A673 (cell line): ENCODE measurements around the gene RAB3B. TPM values are rescaled to one million over a fixed set of nuclear protein-coding genes. Genes with fewer than 3 reads are reported as not detected.

Experiments
- BruUV-seq: library from RNA; stranded (reverse); fragments of 400-500 nt; replicated peaks from 2 replicates; lab custom pipeline; 2021; lab: Mats Ljungman, UMichigan
- CTCF ChIA-PET: fragments of 300-600 bp; sonication (Branson Sonifier 250); formaldehyde crosslinking; loops from one replicate; lab custom pipeline; 2022; ENCODE audit warnings: antibody characterized with exemption; lab: Charles Lee
- POLR2A ChIA-PET: fragments of 300-600 bp; sonication (Branson Sonifier 250); formaldehyde crosslinking; loops from one replicate; lab custom pipeline; 2022; ENCODE audit warnings: antibody characterized with exemption; ENCODE audit not compliant: low non-redundant PET; lab: Charles Lee
- DNase-seq: peaks from one replicate; pipeline ENCODE4 v3.0.0-alpha.2; 2015; ENCODE audit warnings: low spot score
- H3K27ac ChIP-seq: fragments of 200-600 bp; sonication (generic); 2 replicates; pipeline ENCODE4 v1.5.1; 2016; ENCODE audit warnings: mixed run types, low read depth, mild to moderate bottlenecking, mixed read lengths, antibody characterized with exemption, low read length; ENCODE audit not compliant: poor library complexity, severe bottlenecking
- H3K27me3 ChIP-seq: fragments of 200-600 bp; sonication (generic); replicated peaks from 2 replicates; pipeline ENCODE4 v1.6.1; 2017; ENCODE audit warnings: mixed run types, low read depth, mild to moderate bottlenecking, mixed read lengths, antibody characterized with exemption, low read length; ENCODE audit not compliant: insufficient read depth, poor library complexity
- H3K36me3 ChIP-seq: fragments of 200-600 bp; sonication (generic); 2 replicates; pipeline ENCODE4 v1.6.1; 2016; ENCODE audit warnings: mixed run types, mild to moderate bottlenecking, mixed read lengths, antibody characterized with exemption, low read length; ENCODE audit not compliant: insufficient read depth, poor library complexity, severe bottlenecking
- H3K4me1 ChIP-seq: fragments of 200-600 bp; sonication (generic); 2 replicates; pipeline ENCODE4 v1.6.1; 2017; ENCODE audit warnings: mixed run types, mild to moderate bottlenecking, mixed read lengths, antibody characterized with exemption, low read length; ENCODE audit not compliant: insufficient read depth, poor library complexity, severe bottlenecking
- H3K4me3 ChIP-seq: fragments of 200-600 bp; sonication (generic); 2 replicates; pipeline ENCODE4 v1.5.1; 2016; ENCODE audit warnings: low read depth, mixed run types, mild to moderate bottlenecking, mixed read lengths, low read length; ENCODE audit not compliant: poor library complexity, severe bottlenecking
- H3K9me3 ChIP-seq: fragments of 200-600 bp; sonication (generic); 2 replicates; pipeline ENCODE4 v1.6.1; 2016; ENCODE audit warnings: mixed run types, low read depth, mild to moderate bottlenecking, mixed read lengths, antibody characterized with exemption, low read length; ENCODE audit not compliant: poor library complexity, severe bottlenecking
- EZH2 ChIP-seq: fragments of 200-600 bp; sonication (generic); IDR thresholded peaks from 2 replicates; pipeline ENCODE4 v1.6.1; 2017; ENCODE audit warnings: borderline replicate concordance, low read depth, mild to moderate bottlenecking, mixed read lengths, antibody characterized with exemption, low read length; ENCODE audit not compliant: poor library complexity, severe bottlenecking
- intact Hi-C: fragments of 100-400 bp; cut with micrococcal nuclease; formaldehyde crosslinking; loops from one replicate; pipeline ENCODE4 v1.10.0; 2022; ENCODE audit not compliant: unreplicated experiment
- total RNA-seq: library from RNA; stranded (reverse); gene quantifications from 2 replicates; pipeline ENCODE4 v1.2.3, GENCODE V29; 2021
- TF ChIP-seq, protein P1 (sequence below): fragments of 300-800, 200-600 bp; sonication (generic); conservative IDR thresholded peaks from 2 replicates; pipeline ENCODE4 v1.5.1; 2017; ENCODE audit warnings: low read depth, mild to moderate bottlenecking, antibody characterized with exemption, low read length, moderate library complexity, mixed read lengths

The RAB3B gene
- total RNA-seq, 1 experiment from 2014 or later = 25.5 TPM

DNA sequence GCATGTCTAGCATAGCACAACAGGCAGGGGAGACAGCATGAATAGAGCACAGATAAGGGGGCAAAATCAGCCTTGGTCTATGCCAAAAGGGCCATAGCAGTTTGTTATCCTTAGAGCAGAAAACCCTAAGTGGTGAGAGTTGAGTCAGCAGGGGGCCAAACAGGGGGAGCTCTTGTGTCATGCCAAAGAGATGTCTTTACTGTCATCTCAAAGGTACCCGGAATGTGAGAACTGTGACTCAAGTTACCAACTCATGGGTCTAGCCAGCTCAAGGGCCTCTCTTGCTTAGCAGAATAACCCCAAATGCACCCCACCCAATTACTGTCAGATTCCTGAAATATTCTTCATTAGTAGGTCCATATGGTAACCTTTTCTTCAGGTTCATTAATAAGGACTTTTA is 66.0 kb downstream of the RAB3B start:
- no peaks in the 10 kb centered on the region for H3K9me3 ChIP-seq
- intact Hi-C loops = no loop called here
- ChIA-PET CTCF (interaction anchor here (0.5 kb wide), 1 partner anchor 17 kb away, joined by 4 read pairs; no protein-coding TSS in a partner anchor), POLR2A (interaction anchor here (0.6 kb wide), 2 partner anchors 12 to 1279 kb away, joined by 4 read pairs; no protein-coding TSS in a partner anchor)
- H3K4me3 ChIP-seq = no peak overlapping the region
- no TSS peak for BruUV-seq
- no peak overlapping the region for H3K27ac ChIP-seq
- DNase-seq = no peak
- H3K4me1 ChIP-seq = peaks cover 29% of the 10 kb centered on the region
- H3K27me3 ChIP-seq = no peaks in the 10 kb centered on the region
- no peaks in the 10 kb centered on the region for H3K36me3 ChIP-seq
- TF ChIP-seq EZH2 = no peak
- TF ChIP-seq, protein P1, sequence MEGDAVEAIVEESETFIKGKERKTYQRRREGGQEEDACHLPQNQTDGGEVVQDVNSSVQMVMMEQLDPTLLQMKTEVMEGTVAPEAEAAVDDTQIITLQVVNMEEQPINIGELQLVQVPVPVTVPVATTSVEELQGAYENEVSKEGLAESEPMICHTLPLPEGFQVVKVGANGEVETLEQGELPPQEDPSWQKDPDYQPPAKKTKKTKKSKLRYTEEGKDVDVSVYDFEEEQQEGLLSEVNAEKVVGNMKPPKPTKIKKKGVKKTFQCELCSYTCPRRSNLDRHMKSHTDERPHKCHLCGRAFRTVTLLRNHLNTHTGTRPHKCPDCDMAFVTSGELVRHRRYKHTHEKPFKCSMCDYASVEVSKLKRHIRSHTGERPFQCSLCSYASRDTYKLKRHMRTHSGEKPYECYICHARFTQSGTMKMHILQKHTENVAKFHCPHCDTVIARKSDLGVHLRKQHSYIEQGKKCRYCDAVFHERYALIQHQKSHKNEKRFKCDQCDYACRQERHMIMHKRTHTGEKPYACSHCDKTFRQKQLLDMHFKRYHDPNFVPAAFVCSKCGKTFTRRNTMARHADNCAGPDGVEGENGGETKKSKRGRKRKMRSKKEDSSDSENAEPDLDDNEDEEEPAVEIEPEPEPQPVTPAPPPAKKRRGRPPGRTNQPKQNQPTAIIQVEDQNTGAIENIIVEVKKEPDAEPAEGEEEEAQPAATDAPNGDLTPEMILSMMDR = no peak

DNA sequence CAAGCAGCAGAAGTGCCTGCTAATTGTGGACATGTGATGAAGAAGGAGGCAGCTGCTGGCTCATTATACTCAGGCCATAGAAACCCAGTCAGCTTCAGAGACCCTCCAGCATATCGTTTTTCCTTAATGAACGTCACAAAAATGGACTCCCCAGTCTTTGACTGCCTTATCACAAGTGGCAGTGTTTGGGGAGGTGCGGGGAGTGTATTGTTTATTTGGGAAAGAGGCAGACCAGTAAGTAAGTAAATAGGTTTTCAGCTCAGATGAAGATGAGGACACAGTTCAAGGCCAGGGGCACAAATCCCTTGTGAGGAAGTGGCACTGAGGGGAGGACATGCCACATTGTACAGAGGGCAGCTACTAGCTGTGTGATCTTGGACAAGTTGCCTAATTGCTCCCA is 68.5 kb downstream of the RAB3B start:
- no peak overlapping the region for H3K27ac ChIP-seq
- peaks cover 45% of the 10 kb centered on the region for H3K4me1 ChIP-seq
- H3K27me3 ChIP-seq = no peaks in the 10 kb centered on the region
- DNase-seq = no peak
- peaks cover 4% of the 10 kb centered on the region for H3K36me3 ChIP-seq
- ChIA-PET POLR2A (no interaction called here), CTCF (no interaction called here)
- H3K9me3 ChIP-seq = no peaks in the 10 kb centered on the region
- no TSS peak for BruUV-seq
- no peak overlapping the region for H3K4me3 ChIP-seq
- no peak for TF ChIP-seq EZH2
- TF ChIP-seq, protein P1 = no peak
- intact Hi-C loops = no loop called here

DNA sequence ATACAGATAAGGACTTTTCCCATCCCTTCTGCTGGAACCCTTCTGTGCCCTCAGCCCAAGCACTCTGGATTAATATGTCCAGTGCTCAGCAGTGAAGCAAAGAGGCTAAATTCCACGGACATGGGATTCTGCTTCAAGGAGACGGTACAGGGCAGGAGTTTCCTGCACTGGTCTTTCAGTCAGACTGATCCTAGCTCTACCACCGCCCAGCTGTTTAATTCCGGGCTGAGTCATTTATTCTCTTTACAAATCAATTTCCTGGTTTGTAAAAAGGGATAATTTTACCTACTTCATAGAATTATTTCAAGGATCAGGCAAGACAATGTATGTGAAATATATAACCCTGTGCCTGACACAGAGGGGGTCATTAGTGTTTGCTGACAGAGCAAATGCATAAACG is 70.4 kb downstream of the RAB3B start:
- intact Hi-C loops = no loop called here
- H3K27me3 ChIP-seq = no peaks in the 10 kb centered on the region
- BruUV-seq = no TSS peak
- H3K4me3 ChIP-seq = no peak overlapping the region
- peak; percentile 65 for DNase-seq
- H3K4me1 ChIP-seq = peaks cover 51% of the 10 kb centered on the region
- H3K36me3 ChIP-seq = peaks cover 4% of the 10 kb centered on the region
- H3K9me3 ChIP-seq = no peaks in the 10 kb centered on the region
- TF ChIP-seq, protein P1 = no peak
- TF ChIP-seq EZH2 = no peak
- peak overlapping the region; percentile 86 for H3K27ac ChIP-seq
- CTCF ChIA-PET = interaction anchor here (0.8 kb wide), 1 partner anchor 76 kb away, joined by 4 read pairs; no protein-coding TSS in a partner anchor
- POLR2A ChIA-PET = no interaction called here
